ENCODE measurements around the gene HSPG2. TPM values are rescaled to one million over a fixed set of nuclear protein-coding genes. Genes with fewer than 3 reads are reported as not detected.

The HSPG2 gene
- total and polyA plus RNA-seq, 2 of the 8 experiments (the other 6 are each of a cell fraction or from before 2014, with no cell fraction given): 17.8 to 111 TPM

DNA sequence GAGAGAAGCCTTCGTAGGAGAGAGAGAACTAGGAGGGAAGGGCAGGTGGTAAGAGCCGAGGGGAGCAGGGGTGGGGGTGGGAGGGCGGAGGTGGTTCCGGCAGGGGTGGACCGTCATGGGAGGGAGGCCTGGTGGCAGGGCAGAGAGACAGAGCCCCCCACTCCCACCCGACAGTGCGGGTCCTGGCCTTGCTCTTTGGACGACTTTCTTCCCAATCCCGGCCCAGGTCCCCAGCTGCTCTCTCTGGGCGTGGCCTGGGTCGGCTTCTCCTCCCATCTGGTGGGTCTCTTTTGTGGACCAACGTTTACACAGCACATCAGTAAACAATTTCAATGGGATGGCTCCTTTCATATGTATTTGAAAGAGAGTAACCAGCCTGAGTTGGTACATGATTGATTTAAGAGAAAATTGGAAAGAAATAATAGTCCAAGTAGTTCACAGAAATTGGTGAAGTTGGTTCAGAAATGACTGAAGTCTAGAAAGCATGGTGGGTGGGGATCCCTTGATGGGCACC, 68.1 kb downstream of the HSPG2 start (continued):
- TF ChIP-seq CHD7 (IDR thresholded peaks at IDR 0.05; ENCODE audit: insufficient replicate concordance, low read length): no peak
- no peak for TF ChIP-seq SIRT6 (IDR thresholded peaks at IDR 0.05; ENCODE audit: low read length)
- no peak for TF ChIP-seq EP300 (IDR thresholded peaks at IDR 0.05; ENCODE audit: borderline replicate concordance in 1 of 2, low read depth in 2 of 2, low read length in 2 of 2)
- no peak for TF ChIP-seq CEBPB (IDR thresholded peaks at IDR 0.05; ENCODE audit: low read depth, low read length)
- no peak for TF ChIP-seq HDAC2 (IDR thresholded peaks at IDR 0.05; ENCODE audit: borderline replicate concordance in 1 of 2, low read depth in 2 of 2, low read length in 2 of 2)
- TF ChIP-seq EZH2 (IDR thresholded peaks at IDR 0.05; ENCODE audit: low read depth, low read length, severe bottlenecking): no peak
- TF ChIP-seq RFX5 (IDR thresholded peaks at IDR 0.05; ENCODE audit: borderline replicate concordance, low read depth, low read length): no peak
- TF ChIP-seq SIN3A (conservative IDR thresholded peaks at IDR 0.05 in 1 of 2, IDR thresholded peaks at IDR 0.05 in 1 of 2; ENCODE audit: low read depth in 1 of 2, low read length in 2 of 2): no peak
- TF ChIP-seq BRCA1 (IDR thresholded peaks at IDR 0.05; ENCODE audit: low read depth, low read length): no peak
